Spleen (tissue), 7 donors: ENCODE results near the gene OGFRL1.

ENCODE experiments used
- CTCF ChIP-seq, 11 experiments: fragments of 200-600 bp in 7 of 11; fragments of 450-650 bp in 4 of 11; sonication (generic) in 4 of 11; IDR thresholded peaks in 8 of 11; conservative IDR thresholded peaks in 3 of 11; 1 replicate in 7 of 11; 2 replicates in 4 of 11; pipeline versions ENCODE4 v1.4.0 to v1.8.0; 2016 to 2021; ENCODE audit warnings: antibody characterized with exemption in 11 of 11, inconsistent platforms in 4 of 11, mild to moderate bottlenecking in 1 of 11
- POLR2A ChIP-seq, 3 donors: fragments of 450-650 bp; IDR thresholded peaks; one replicate each; pipeline ENCODE4 v1.5.1; 2017; ENCODE audit warnings: antibody characterized with exemption in 3 of 3, mild to moderate bottlenecking in 1 of 3
- donor health status: DM: no; HTN: no; CAD: no; lungs with moderate emphysema.
- donor health status: DM: no; HTN: no; CAD: no.
- donor health status: DM: no; HTN: no; CAD: no.

DNA sequence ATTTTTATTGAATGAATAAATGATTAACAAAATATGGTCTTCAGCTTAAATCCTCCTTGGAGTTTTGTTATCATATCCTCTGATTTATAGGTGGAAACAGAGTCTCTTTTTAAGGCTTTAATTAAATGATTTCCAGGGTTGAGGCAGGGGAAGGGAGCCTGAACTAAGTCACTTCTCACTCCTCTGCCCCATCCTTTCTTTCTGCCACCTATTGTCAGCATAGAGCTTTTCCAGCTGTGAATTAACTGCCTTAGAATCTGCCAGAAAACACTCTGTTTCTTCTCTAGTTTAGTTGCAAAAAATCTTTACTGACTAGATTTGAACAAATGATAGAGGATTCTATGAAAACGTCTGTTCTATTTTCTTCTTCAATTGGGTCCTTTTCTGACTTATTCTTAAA lies 9.8 kb downstream of the OGFRL1 start:
- TF ChIP-seq POLR2A (IDR thresholded peaks at IDR 0.05), result no peak
- no peak for TF ChIP-seq CTCF (IDR thresholded peaks at IDR 0.05 in 8 of 11, conservative IDR thresholded peaks at IDR 0.05 in 3 of 11)
